Measurements from ENCODE around the gene PLEKHO2. TPM values are rescaled to one million over a fixed set of nuclear protein-coding genes. Genes with fewer than 3 reads are reported as not detected.

PLEKHO2 gene
- total and polyA plus RNA-seq, 10 of the 15 experiments (the other 5 are each of a cell fraction or from before 2014, with no cell fraction given), result 1.4 to 25.6 (median 20.5) TPM

DNA sequence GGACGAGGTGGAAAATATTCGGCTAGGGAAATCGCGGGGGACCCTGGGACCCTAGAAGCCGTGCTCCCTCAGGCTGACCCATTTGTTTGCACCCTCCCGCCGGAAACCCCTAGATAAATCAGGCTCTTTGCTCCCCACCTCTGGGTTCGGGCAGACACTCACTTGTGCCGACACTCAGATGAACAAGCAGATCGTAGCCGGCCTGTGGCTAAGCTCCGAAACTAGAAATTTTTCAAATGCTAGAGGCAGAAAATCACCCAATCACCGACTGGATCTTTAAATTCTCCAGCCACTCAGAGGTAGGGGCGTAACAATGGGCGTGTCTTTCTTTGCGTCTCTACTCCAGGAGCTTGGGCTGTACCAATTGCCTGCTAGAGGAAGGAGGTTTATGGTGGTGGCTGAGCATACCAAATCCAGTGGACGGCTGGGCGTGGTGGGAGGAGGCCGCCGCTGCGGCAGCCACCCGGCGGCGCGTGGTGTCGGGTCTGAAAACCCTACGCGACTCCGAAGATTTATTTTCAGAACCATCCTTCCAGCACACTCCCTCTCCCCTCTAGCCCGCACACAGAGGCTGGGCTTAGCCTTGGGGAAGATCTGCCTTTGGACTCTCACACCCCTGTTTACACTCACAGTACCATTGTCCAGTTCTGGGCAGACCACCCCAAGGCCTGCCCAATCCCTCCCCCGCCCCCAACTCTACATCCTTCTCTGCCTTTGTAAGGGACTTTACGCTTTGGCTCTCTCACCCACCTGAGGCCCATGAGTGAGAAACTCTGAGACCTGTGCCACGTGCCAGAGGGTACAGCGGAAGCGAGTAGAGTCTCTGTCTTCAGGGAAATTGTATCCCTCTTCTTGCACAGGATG is 16.1 kb upstream of the PLEKHO2 start, which contains the start of gene PIF1 (continued):
- TF ChIP-seq GABPA (IDR thresholded peaks at IDR 0.05; ENCODE audit: low read depth) (no peak), MEF2B (IDR thresholded peaks at IDR 0.05; ENCODE audit: partially characterized antibody, poor library complexity, severe bottlenecking) (peak; percentile 19), EP300 (IDR thresholded peaks at IDR 0.05; ENCODE audit: borderline replicate concordance in 1 of 2, control insufficient read depth in 1 of 2, low read depth in 2 of 2, low read length in 2 of 2) (peak in 1 of 2 experiments; percentile 34; a peak in 1 of 4 replicates), RAD51 (IDR thresholded peaks at IDR 0.05) (peak; percentile 74), ZBED1 (IDR thresholded peaks at IDR 0.05; ENCODE audit: borderline replicate concordance) (no peak), CREM (IDR thresholded peaks at IDR 0.05; ENCODE audit: low read depth) (peak; percentile 7; the same call in 1 of the 2 replicates), NR2F1 (conservative IDR thresholded peaks at IDR 0.05) (no peak), SUPT20H (IDR thresholded peaks at IDR 0.05; ENCODE audit: borderline replicate concordance, control insufficient read depth, low read depth, low read length) (no peak), NFIC (IDR thresholded peaks at IDR 0.05; ENCODE audit: low read depth, low read length) (peak; percentile 56; the same call in 1 of the 2 replicates), NFXL1 (IDR thresholded peaks at IDR 0.05; ENCODE audit: borderline replicate concordance) (no peak), MYB (IDR thresholded peaks at IDR 0.05; ENCODE audit: borderline replicate concordance, low read depth, low read length) (no peak), ESRRA (IDR thresholded peaks at IDR 0.05; ENCODE audit: low read length) (0 out of 2 replicates have a peak, but pooled peaks have one; percentile 38), IKZF2 (IDR thresholded peaks at IDR 0.05) (peak in 1 of 2 experiments; percentile 13; a peak in 2 of 4 replicates), ZNF24 (IDR thresholded peaks at IDR 0.05) (no peak), STAT1 (conservative IDR thresholded peaks at IDR 0.05) (no peak), RAD21 (IDR thresholded peaks at IDR 0.05; ENCODE audit: insufficient read depth, low read depth, low read length) (no peak), TBL1XR1 (IDR thresholded peaks at IDR 0.05; ENCODE audit: low read depth, low read length) (0 out of 2 replicates have a peak, but pooled peaks have one; percentile 17), EZH2 (IDR thresholded peaks at IDR 0.05; ENCODE audit: borderline replicate concordance, control insufficient read depth, low read depth, low read length) (no peak)
- TF ChIP-seq, protein P1, sequence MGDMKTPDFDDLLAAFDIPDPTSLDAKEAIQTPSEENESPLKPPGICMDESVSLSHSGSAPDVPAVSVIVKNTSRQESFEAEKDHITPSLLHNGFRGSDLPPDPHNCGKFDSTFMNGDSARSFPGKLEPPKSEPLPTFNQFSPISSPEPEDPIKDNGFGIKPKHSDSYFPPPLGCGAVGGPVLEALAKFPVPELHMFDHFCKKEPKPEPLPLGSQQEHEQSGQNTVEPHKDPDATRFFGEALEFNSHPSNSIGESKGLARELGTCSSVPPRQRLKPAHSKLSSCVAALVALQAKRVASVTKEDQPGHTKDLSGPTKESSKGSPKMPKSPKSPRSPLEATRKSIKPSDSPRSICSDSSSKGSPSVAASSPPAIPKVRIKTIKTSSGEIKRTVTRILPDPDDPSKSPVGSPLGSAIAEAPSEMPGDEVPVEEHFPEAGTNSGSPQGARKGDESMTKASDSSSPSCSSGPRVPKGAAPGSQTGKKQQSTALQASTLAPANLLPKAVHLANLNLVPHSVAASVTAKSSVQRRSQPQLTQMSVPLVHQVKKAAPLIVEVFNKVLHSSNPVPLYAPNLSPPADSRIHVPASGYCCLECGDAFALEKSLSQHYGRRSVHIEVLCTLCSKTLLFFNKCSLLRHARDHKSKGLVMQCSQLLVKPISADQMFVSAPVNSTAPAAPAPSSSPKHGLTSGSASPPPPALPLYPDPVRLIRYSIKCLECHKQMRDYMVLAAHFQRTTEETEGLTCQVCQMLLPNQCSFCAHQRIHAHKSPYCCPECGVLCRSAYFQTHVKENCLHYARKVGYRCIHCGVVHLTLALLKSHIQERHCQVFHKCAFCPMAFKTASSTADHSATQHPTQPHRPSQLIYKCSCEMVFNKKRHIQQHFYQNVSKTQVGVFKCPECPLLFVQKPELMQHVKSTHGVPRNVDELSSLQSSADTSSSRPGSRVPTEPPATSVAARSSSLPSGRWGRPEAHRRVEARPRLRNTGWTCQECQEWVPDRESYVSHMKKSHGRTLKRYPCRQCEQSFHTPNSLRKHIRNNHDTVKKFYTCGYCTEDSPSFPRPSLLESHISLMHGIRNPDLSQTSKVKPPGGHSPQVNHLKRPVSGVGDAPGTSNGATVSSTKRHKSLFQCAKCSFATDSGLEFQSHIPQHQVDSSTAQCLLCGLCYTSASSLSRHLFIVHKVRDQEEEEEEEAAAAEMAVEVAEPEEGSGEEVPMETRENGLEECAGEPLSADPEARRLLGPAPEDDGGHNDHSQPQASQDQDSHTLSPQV (IDR thresholded peaks at IDR 0.05), result no peak
- TF ChIP-seq, protein P2, sequence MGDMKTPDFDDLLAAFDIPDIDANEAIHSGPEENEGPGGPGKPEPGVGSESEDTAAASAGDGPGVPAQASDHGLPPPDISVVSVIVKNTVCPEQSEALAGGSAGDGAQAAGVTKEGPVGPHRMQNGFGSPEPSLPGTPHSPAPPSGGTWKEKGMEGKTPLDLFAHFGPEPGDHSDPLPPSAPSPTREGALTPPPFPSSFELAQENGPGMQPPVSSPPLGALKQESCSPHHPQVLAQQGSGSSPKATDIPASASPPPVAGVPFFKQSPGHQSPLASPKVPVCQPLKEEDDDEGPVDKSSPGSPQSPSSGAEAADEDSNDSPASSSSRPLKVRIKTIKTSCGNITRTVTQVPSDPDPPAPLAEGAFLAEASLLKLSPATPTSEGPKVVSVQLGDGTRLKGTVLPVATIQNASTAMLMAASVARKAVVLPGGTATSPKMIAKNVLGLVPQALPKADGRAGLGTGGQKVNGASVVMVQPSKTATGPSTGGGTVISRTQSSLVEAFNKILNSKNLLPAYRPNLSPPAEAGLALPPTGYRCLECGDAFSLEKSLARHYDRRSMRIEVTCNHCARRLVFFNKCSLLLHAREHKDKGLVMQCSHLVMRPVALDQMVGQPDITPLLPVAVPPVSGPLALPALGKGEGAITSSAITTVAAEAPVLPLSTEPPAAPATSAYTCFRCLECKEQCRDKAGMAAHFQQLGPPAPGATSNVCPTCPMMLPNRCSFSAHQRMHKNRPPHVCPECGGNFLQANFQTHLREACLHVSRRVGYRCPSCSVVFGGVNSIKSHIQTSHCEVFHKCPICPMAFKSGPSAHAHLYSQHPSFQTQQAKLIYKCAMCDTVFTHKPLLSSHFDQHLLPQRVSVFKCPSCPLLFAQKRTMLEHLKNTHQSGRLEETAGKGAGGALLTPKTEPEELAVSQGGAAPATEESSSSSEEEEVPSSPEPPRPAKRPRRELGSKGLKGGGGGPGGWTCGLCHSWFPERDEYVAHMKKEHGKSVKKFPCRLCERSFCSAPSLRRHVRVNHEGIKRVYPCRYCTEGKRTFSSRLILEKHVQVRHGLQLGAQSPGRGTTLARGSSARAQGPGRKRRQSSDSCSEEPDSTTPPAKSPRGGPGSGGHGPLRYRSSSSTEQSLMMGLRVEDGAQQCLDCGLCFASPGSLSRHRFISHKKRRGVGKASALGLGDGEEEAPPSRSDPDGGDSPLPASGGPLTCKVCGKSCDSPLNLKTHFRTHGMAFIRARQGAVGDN (IDR thresholded peaks at IDR 0.05), result peak; percentile 83
